ENCODE data around the gene ORAI1.

ORAI1 gene

GRCh38 chr12:121648458-121649028 is 22.2 kb downstream of the ORAI1 start:
- peak overlapping the region; percentile 36; the same call in 1 of the 2 replicates for H3K27ac ChIP-seq
- TF ChIP-seq CTCF (conservative IDR thresholded peaks at IDR 0.05) (no peak), ZFX (IDR thresholded peaks at IDR 0.05) (no peak)

- peak overlapping the region; percentile 6; the same call in 1 of the 2 replicates for H3K27ac ChIP-seq
- TF ChIP-seq CTCF (conservative IDR thresholded peaks at IDR 0.05), result no peak
- TF ChIP-seq ZFX (IDR thresholded peaks at IDR 0.05), result no peak
Measured at GRCh38 chr12:121649322-121649721, 23.0 kb downstream of the ORAI1 start.

GRCh38 chr12:121649819-121650353 is 23.6 kb downstream of the ORAI1 start:
- TF ChIP-seq ZFX (IDR thresholded peaks at IDR 0.05) (no peak), CTCF (conservative IDR thresholded peaks at IDR 0.05) (no peak)
- H3K27ac ChIP-seq, result no peak overlapping the region

DNA sequence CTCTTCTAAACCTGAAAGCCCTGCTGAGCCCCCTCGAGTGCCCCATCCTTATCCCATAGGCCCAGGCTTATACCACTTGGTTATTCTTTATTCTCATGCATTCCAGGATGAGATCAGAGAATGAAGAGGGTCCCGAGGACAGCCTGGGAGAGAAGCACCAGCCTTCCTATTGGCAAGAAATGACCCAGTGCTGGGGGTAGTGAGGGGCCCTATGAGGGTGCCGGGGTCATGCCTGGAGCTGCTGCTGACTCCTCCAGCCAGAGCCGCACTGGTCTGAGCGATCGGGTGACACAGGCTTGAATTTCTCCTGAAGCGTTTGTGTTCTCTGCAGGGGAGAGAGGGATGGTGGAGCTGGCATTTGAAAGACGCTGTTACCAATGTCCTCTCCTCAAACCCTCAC is 25.0 kb downstream of the ORAI1 start:
- no peak for TF ChIP-seq ZFX (IDR thresholded peaks at IDR 0.05)
- TF ChIP-seq CTCF (conservative IDR thresholded peaks at IDR 0.05), result no peak
- H3K27ac ChIP-seq, result no peak overlapping the region

DNA sequence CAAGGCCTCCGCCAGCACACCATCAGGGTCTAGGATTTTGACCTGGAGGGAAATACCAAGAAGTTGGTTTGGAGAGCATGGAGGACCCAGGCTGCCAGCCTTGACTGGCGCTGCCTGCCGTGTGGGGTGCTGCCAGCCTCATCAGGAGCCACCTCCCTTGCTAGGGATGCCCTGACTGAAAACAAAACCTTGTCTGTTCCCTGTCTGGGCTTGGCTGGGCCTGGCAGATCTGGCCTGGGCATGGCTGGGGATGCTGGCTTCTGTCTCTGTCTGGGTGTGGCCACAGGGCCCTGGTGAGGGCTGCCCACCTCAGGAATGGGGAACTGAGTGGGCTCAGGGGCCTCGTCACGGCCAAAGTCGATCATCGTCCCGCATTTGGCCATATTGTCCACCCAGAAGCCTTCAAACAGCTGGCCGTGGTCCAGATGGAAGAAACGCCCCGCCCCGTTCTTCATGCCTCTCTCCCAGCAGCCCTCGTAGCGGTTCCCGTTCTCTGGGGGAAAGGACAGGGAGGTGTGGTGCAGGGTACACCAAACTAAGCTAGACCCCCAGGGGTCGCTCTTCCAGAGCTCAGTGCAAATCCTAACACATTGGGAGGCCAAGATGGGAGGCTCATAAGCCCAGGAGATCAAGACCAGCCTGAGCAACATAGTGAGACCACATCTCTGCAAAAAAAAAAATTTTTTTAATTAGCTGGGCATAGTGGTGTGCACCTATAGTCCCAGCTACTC is 26.6 kb downstream of the ORAI1 start:
- no peak overlapping the region for H3K27ac ChIP-seq
- TF ChIP-seq CTCF (conservative IDR thresholded peaks at IDR 0.05) (no peak), ZFX (IDR thresholded peaks at IDR 0.05) (no peak)

DNA sequence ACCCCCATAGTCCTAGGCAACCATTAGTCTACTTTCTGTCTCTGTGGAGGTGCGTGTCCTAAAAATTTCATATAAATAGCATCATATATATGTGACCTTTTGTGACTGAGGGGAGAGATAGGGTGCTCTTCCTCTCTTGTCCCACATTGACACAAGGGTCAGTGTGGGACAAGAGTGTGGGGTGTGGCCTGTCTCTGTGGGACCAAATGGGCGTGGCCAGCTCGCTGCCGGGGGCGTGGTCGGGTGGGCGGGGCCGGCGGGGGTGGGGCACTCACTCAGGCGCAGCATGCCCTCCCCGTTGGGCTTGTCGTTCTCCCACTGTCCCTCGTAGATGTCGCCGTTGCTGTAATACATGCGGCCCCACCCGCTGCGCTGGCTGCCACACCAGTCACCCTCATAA is 27.7 kb downstream of the ORAI1 start:
- H3K27ac ChIP-seq, result no peak overlapping the region
- TF ChIP-seq CTCF (conservative IDR thresholded peaks at IDR 0.05) (no peak), ZFX (IDR thresholded peaks at IDR 0.05) (no peak)

DNA sequence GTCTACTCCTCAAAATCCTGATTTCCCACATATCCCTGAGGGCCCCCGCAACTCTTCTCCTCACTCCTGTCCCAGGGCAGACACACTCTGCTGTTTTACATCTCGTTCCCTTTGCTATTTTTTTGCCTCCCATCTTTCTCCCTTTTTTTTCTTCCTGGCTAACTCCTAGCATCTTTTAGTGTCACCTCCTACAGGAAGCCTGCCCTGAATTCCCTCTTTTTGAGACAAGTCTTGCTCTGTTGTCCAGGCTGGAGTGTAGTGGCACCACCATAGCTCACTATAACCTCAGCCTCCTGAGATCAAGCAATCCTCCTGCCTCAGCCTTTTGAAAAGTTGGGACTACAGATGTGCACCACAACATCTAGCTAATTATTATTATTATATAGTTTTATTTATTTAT is 29.8 kb downstream of the ORAI1 start:
- no peak overlapping the region for H3K27ac ChIP-seq
- TF ChIP-seq ZFX (IDR thresholded peaks at IDR 0.05) (no peak), CTCF (conservative IDR thresholded peaks at IDR 0.05) (no peak)
